Activated T-cell treated with anti-CD3 and anti-CD28 coated beads, Interleukin-2, amount 50 U/mL, for 72 hours (primary cell): ENCODE results near the gene BGLAP. TPM values are rescaled to one million over a fixed set of nuclear protein-coding genes. Genes with fewer than 3 reads are reported as not detected.

Source experiments
- total RNA-seq, 2 donors: library from RNA; stranded (reverse); gene quantifications; one replicate each; pipeline ENCODE4 v1.2.3, GENCODE V29; 2022

Gene BGLAP
- total RNA-seq, 2 donors from 2014 or later: 6.8 to 7.4 TPM

Other genes with a start within 250 kb of the BGLAP start
- 100 to 1,000 TPM; 193 to 234 TPM for gene SSR2, start 221.2 kb upstream of the BGLAP start, total RNA-seq
- 10 to 100 TPM; 31.4 to 42.6 TPM for gene UBQLN4, start 188.4 kb upstream of the BGLAP start, total RNA-seq
- 10 to 100 TPM; 58.7 to 61.8 TPM for gene LAMTOR2, start 187.4 kb upstream of the BGLAP start, total RNA-seq
- gene RAB25, start 181.0 kb upstream of the BGLAP start, total RNA-seq: under 1 TPM; 0.53 to 0.95 TPM
- gene MEX3A, start 159.7 kb upstream of the BGLAP start, total RNA-seq: under 1 TPM; 0.31 to 0.97 TPM
- 100 to 1,000 TPM; 125 to 159 TPM for gene LMNA, start 127.5 kb upstream of the BGLAP start, total RNA-seq
- gene SEMA4A, start 88.6 kb upstream of the BGLAP start, total RNA-seq: 10 to 100 TPM; 63.7 to 80.3 TPM
- gene SLC25A44, start 48.1 kb upstream of the BGLAP start, total RNA-seq: 10 to 100 TPM; 52.3 to 71.0 TPM
- gene PMF1, start 29.2 kb upstream of the BGLAP start, total RNA-seq: 100 to 1,000 TPM; 122 to 127 TPM
- 10 to 100 TPM in 1 of 2 donors, 1 to 10 TPM in 1; 9.6 to 10.4 TPM for gene PAQR6, start 5.9 kb downstream of the BGLAP start, total RNA-seq
- gene SMG5, start 40.6 kb downstream of the BGLAP start, total RNA-seq: 10 to 100 TPM; 77.0 to 79.7 TPM
- 10 to 100 TPM; 18.7 to 23.9 TPM for gene TMEM79, start 42.1 kb downstream of the BGLAP start, total RNA-seq
- 10 to 100 TPM; 14.9 to 19.0 TPM for gene GLMP, start 53.5 kb downstream of the BGLAP start, total RNA-seq
- gene VHLL, start 57.1 kb downstream of the BGLAP start, total RNA-seq: under 1 TPM; 0.65 to 0.91 TPM
- gene CCT3, start 96.1 kb downstream of the BGLAP start, total RNA-seq: 100 to 1,000 TPM; 183 to 221 TPM
- under 1 TPM in 1 of 2 donors, not detected in 1; 0.94 TPM for gene TSACC, start 96.3 kb downstream of the BGLAP start, total RNA-seq
- gene RHBG, start 127.0 kb downstream of the BGLAP start, total RNA-seq: not detected